Osteoblast (primary cell): ENCODE data around the gene HORMAD2. TPM values are rescaled to one million over a fixed set of nuclear protein-coding genes. Genes with fewer than 3 reads are reported as not detected.

Source experiments
- DNase-seq: peaks from one replicate; pipeline ENCODE4 v3.0.0; 2011; ENCODE audit warnings: low spot score, mixed read lengths; ENCODE audit not compliant: insufficient read length; ENCODE audit errors: missing footprints
- H2AFZ ChIP-seq: 2 replicates; pipeline ENCODE4 v1.6.0; 2011; ENCODE audit warnings: mild to moderate bottlenecking, low read length
- H3K27ac ChIP-seq: 2 replicates; pipeline ENCODE4 v1.5.1; 2011; ENCODE audit warnings: mild to moderate bottlenecking, low read depth, low read length, moderate library complexity
- H3K27me3 ChIP-seq: 2 replicates; pipeline ENCODE4 v1.6.0; 2012; ENCODE audit warnings: mild to moderate bottlenecking, control low read depth, inconsistent platforms, low read length, moderate library complexity; ENCODE audit not compliant: insufficient read depth
- H3K36me3 ChIP-seq: 2 replicates; pipeline ENCODE4 v1.5.1; 2011; ENCODE audit warnings: mild to moderate bottlenecking, low read length, control low read depth, moderate library complexity; ENCODE audit not compliant: insufficient read depth
- H3K4me1 ChIP-seq: 2 replicates; pipeline ENCODE4 v1.5.1; 2011; ENCODE audit warnings: mild to moderate bottlenecking, low read length, control low read depth, moderate library complexity; ENCODE audit not compliant: insufficient read depth
- H3K4me2 ChIP-seq: 2 replicates; pipeline ENCODE4 v1.6.0; 2011; ENCODE audit warnings: mild to moderate bottlenecking, low read length; ENCODE audit not compliant: insufficient read depth
- H3K4me3 ChIP-seq: fragments of 200-600 bp; sonication (generic); 3 replicates; pipeline ENCODE4 v1.5.1; 2012; ENCODE audit warnings: mild to moderate bottlenecking, low read length, inconsistent platforms; ENCODE audit not compliant: insufficient read depth
- H3K79me2 ChIP-seq: 2 replicates; pipeline ENCODE4 v1.6.0; 2012; ENCODE audit warnings: mild to moderate bottlenecking, low read length, control low read depth, inconsistent platforms; ENCODE audit not compliant: insufficient read depth
- H3K9me3 ChIP-seq: 2 replicates; pipeline ENCODE4 v1.5.1; 2011; ENCODE audit warnings: low read depth, low read length, control low read depth
- H4K20me1 ChIP-seq: 2 replicates; pipeline ENCODE4 v1.6.0; 2012; ENCODE audit warnings: mild to moderate bottlenecking, low read length, control low read depth; ENCODE audit not compliant: insufficient read depth
- total RNA-seq: library from RNA; depleted of rRNA; stranded (reverse); fragments of >200 nt; gene quantifications from 2 replicates; pipeline ENCODE4 v1.2.3, GENCODE V29; 2012
- TF ChIP-seq, protein P1 (sequence below): IDR thresholded peaks from 2 replicates; pipeline ENCODE4 v1.5.1; 2011; ENCODE audit warnings: mild to moderate bottlenecking, low read depth, low read length, moderate library complexity; ENCODE audit errors: extremely low read depth

The HORMAD2 gene
- total RNA-seq, 1 donor: under 0.01 TPM

GRCh38 chr22:30074147-30074546 is 6.1 kb upstream of the HORMAD2 start:
- H3K27me3 ChIP-seq: peaks cover 46% of the 10 kb centered on the region
- H3K4me2 ChIP-seq: no peak overlapping the region
- H3K36me3 ChIP-seq: no peaks in the 10 kb centered on the region
- TF ChIP-seq, protein P1, sequence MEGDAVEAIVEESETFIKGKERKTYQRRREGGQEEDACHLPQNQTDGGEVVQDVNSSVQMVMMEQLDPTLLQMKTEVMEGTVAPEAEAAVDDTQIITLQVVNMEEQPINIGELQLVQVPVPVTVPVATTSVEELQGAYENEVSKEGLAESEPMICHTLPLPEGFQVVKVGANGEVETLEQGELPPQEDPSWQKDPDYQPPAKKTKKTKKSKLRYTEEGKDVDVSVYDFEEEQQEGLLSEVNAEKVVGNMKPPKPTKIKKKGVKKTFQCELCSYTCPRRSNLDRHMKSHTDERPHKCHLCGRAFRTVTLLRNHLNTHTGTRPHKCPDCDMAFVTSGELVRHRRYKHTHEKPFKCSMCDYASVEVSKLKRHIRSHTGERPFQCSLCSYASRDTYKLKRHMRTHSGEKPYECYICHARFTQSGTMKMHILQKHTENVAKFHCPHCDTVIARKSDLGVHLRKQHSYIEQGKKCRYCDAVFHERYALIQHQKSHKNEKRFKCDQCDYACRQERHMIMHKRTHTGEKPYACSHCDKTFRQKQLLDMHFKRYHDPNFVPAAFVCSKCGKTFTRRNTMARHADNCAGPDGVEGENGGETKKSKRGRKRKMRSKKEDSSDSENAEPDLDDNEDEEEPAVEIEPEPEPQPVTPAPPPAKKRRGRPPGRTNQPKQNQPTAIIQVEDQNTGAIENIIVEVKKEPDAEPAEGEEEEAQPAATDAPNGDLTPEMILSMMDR: no peak
- H3K4me1 ChIP-seq: no peaks in the 10 kb centered on the region
- H2AFZ ChIP-seq: no peak overlapping the region
- no peak overlapping the region for H3K4me3 ChIP-seq
- H3K27ac ChIP-seq: no peak overlapping the region
- no peaks in the 10 kb centered on the region for H4K20me1 ChIP-seq
- H3K9me3 ChIP-seq: no peaks in the 10 kb centered on the region
- no peak for DNase-seq
- H3K79me2 ChIP-seq: no peaks in the 10 kb centered on the region

DNA sequence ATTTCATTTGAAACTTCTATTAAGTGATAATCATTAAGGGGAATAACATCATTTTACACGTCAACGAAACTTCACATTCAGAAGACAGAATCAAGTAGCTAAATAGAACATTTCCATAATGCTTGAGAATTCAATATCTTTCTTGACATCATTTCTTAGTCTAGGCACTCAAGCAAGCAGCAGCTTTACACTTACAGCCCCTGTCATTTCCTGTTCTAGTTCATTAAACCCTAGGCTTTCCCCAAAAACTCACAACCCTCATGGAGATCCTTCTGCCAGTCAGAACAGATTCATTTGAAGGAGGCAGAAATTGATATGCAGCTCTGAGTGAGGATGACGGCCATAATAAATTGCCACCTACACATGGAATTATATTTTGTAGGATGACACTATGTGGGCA is 5.3 kb upstream of the HORMAD2 start:
- no peak overlapping the region for H2AFZ ChIP-seq
- peaks cover 43% of the 10 kb centered on the region for H3K27me3 ChIP-seq
- DNase-seq: no peak
- no peaks in the 10 kb centered on the region for H3K79me2 ChIP-seq
- H3K27ac ChIP-seq: no peak overlapping the region
- no peak overlapping the region for H3K4me2 ChIP-seq
- H3K36me3 ChIP-seq: no peaks in the 10 kb centered on the region
- no peaks in the 10 kb centered on the region for H3K9me3 ChIP-seq
- no peaks in the 10 kb centered on the region for H3K4me1 ChIP-seq
- no peak overlapping the region for H3K4me3 ChIP-seq
- TF ChIP-seq, protein P1: no peak
- H4K20me1 ChIP-seq: no peaks in the 10 kb centered on the region

- H3K4me2 ChIP-seq: no peak overlapping the region
- no peak overlapping the region for H2AFZ ChIP-seq
- no peaks in the 10 kb centered on the region for H3K36me3 ChIP-seq
Observed at GRCh38 chr22:30077279-30077880, 2.9 kb upstream of the HORMAD2 start.

More at GRCh38 chr22:30077279-30077880, 2.9 kb upstream of the HORMAD2 start:
- Histone ChIP-seq H3K9me3 (no peaks in the 10 kb centered on the region), H3K27ac (no peak overlapping the region), H3K4me1 (no peaks in the 10 kb centered on the region), H3K79me2 (no peaks in the 10 kb centered on the region), H3K4me3 (no peak overlapping the region), H4K20me1 (no peaks in the 10 kb centered on the region), H3K27me3 (peaks cover 43% of the 10 kb centered on the region)
- TF ChIP-seq, protein P1: no peak
- DNase-seq: no peak
